Mesendoderm (in vitro differentiated cells): ENCODE measurements around the gene CA5B.
"Not testable (repeated sequence)": the region's sequence is repeated elsewhere in the genome, so short reads cannot be mapped to it uniquely, and the experiment has no call there.

Source experiments
- DNase-seq: peaks from one replicate; pipeline ENCODE4 v3.0.0; 2013
- H2AK5ac ChIP-seq: 2 replicates; pipeline ENCODE4 v1.6.1; 2013; ENCODE audit warnings: low read length, inconsistent platforms
- H2BK120ac ChIP-seq: 2 replicates; pipeline ENCODE4 v1.6.1; 2013; ENCODE audit warnings: low read depth, mild to moderate bottlenecking, low read length, moderate library complexity, mixed read lengths
- H2BK15ac ChIP-seq: replicated peaks from 2 replicates; pipeline ENCODE4 v1.6.1; 2013; ENCODE audit warnings: low read depth, mild to moderate bottlenecking, moderate library complexity
- H2BK5ac ChIP-seq: 2 replicates; pipeline ENCODE4 v1.6.1; 2013; ENCODE audit warnings: low read length, inconsistent platforms
- H3K18ac ChIP-seq: 2 replicates; pipeline ENCODE4 v1.6.1; 2013; ENCODE audit warnings: mild to moderate bottlenecking, low read length, mixed read lengths
- H3K23ac ChIP-seq: one replicate; pipeline ENCODE4 v1.6.1; 2013; ENCODE audit warnings: low read length
- H3K27ac ChIP-seq: 2 replicates; pipeline ENCODE4 v1.5.1; 2013; ENCODE audit warnings: low read depth, mild to moderate bottlenecking, inconsistent platforms, low read length, moderate library complexity
- H3K27me3 ChIP-seq: 2 replicates; pipeline ENCODE4 v1.6.1; 2013; ENCODE audit warnings: low read length, control low read depth, mild to moderate bottlenecking, inconsistent platforms; ENCODE audit not compliant: insufficient read depth, poor library complexity
- H3K36me3 ChIP-seq: 2 replicates; pipeline ENCODE4 v1.6.1; 2013; ENCODE audit warnings: low read length, inconsistent platforms; ENCODE audit not compliant: control insufficient read depth, insufficient read depth
- H3K4ac ChIP-seq: one replicate; pipeline ENCODE4 v1.6.1; 2013; ENCODE audit warnings: low read depth, mild to moderate bottlenecking, low read length, moderate library complexity
- H3K4me1 ChIP-seq: 2 replicates; pipeline ENCODE4 v1.6.1; 2013; ENCODE audit warnings: low read depth, low read length, inconsistent platforms; ENCODE audit not compliant: control insufficient read depth
- H3K4me2 ChIP-seq: 2 replicates; pipeline ENCODE4 v1.6.1; 2013; ENCODE audit warnings: low read length
- H3K4me3 ChIP-seq: 2 replicates; pipeline ENCODE4 v1.5.1; 2013; ENCODE audit warnings: mild to moderate bottlenecking, low read length
- H3K56ac ChIP-seq: one replicate; pipeline ENCODE4 v1.6.1; 2013; ENCODE audit warnings: low read length
- H3K79me1 ChIP-seq: 2 replicates; pipeline ENCODE4 v1.6.1; 2013; ENCODE audit warnings: low read length, inconsistent platforms
- H3K79me2 ChIP-seq: 2 replicates; pipeline ENCODE4 v1.6.1; 2013; ENCODE audit warnings: mild to moderate bottlenecking, low read length; ENCODE audit not compliant: control insufficient read depth, insufficient read depth
- H3K9ac ChIP-seq: 2 replicates; pipeline ENCODE4 v1.6.1; 2013; ENCODE audit warnings: low read length, inconsistent platforms
- H4K5ac ChIP-seq: one replicate; pipeline ENCODE4 v1.6.1; 2013; ENCODE audit warnings: low read length
- H4K8ac ChIP-seq: one replicate; pipeline ENCODE4 v1.6.1; 2013; ENCODE audit warnings: low read depth, mild to moderate bottlenecking, control low read depth, low read length, moderate library complexity
- WGBS: extraction: QIAGEN DNeasy Blood & Tissue Kit; methylation state at CpG from one replicate; pipeline ENCODE4 v1.1.7; 2013; ENCODE audit warnings: low lambda C conversion rate, missing lambda C conversion rate; ENCODE audit not compliant: insufficient coverage; ENCODE audit errors: extremely low coverage; 5-methylcytosine and 5-hydroxymethylcytosine counted together

Gene CA5B

GRCh38 chrX:15759886-15760285, 21.8 kb downstream of the CA5B start:
- not testable (repeated sequence) for H3K56ac ChIP-seq, H3K4me3 ChIP-seq, DNase-seq, H3K23ac ChIP-seq, H2BK15ac ChIP-seq, H3K36me3 ChIP-seq, H4K8ac ChIP-seq, H3K4me1 ChIP-seq, H3K4ac ChIP-seq, H3K27ac ChIP-seq, H2BK120ac ChIP-seq, H3K79me1 ChIP-seq, H3K18ac ChIP-seq, H4K5ac ChIP-seq, H3K9ac ChIP-seq, H3K79me2 ChIP-seq, H3K4me2 ChIP-seq, H3K27me3 ChIP-seq, H2BK5ac ChIP-seq, H2AK5ac ChIP-seq
- WGBS = no CpG with 5 or more reads among the region's 6 CpGs

GRCh38 chrX:15761564-15762191, 23.6 kb downstream of the CA5B start:
- H3K4ac ChIP-seq = no peak overlapping the region
- no peaks in the 10 kb centered on the region for H3K27me3 ChIP-seq
- H3K56ac ChIP-seq = no peak overlapping the region
- no peak overlapping the region for H2BK5ac ChIP-seq
- no peaks in the 10 kb centered on the region for H3K4me1 ChIP-seq
- H2AK5ac ChIP-seq = no peak overlapping the region
- no peaks in the 10 kb centered on the region for H3K79me1 ChIP-seq
- H4K8ac ChIP-seq = no peak overlapping the region
- no peak overlapping the region for H2BK15ac ChIP-seq
- H2BK120ac ChIP-seq = no peak overlapping the region
- no peak overlapping the region for H3K23ac ChIP-seq
- no peaks in the 10 kb centered on the region for H3K36me3 ChIP-seq
- WGBS = no CpG with 5 or more reads among the region's 8 CpGs
- no peak overlapping the region for H4K5ac ChIP-seq
- no peak overlapping the region for H3K4me2 ChIP-seq
- no peak overlapping the region for H3K9ac ChIP-seq
- H3K79me2 ChIP-seq = no peaks in the 10 kb centered on the region
- DNase-seq = peak; percentile 58
- no peak overlapping the region for H3K18ac ChIP-seq
- no peak overlapping the region for H3K27ac ChIP-seq
- no peak overlapping the region for H3K4me3 ChIP-seq

- no peak overlapping the region for H3K56ac ChIP-seq
- H3K18ac ChIP-seq = no peak overlapping the region
- H3K9ac ChIP-seq = no peak overlapping the region
- H2BK5ac ChIP-seq = no peak overlapping the region
- no peak overlapping the region for H2BK120ac ChIP-seq
- no peak overlapping the region for H4K5ac ChIP-seq
- no peak overlapping the region for H2AK5ac ChIP-seq
- peak overlapping the region; percentile 45 for H3K27ac ChIP-seq
- no peak overlapping the region for H3K4me3 ChIP-seq
- no peak overlapping the region for H3K4me2 ChIP-seq
- H3K79me2 ChIP-seq = no peaks in the 10 kb centered on the region
- no peak overlapping the region for H4K8ac ChIP-seq
- H2BK15ac ChIP-seq = no peak overlapping the region
- no CpG with 5 or more reads among the region's 4 CpGs for WGBS
- no peaks in the 10 kb centered on the region for H3K27me3 ChIP-seq
- peak; percentile 81 for DNase-seq
- H3K4me1 ChIP-seq = no peaks in the 10 kb centered on the region
- no peak overlapping the region for H3K4ac ChIP-seq
- no peak overlapping the region for H3K23ac ChIP-seq
- no peaks in the 10 kb centered on the region for H3K79me1 ChIP-seq
- H3K36me3 ChIP-seq = no peaks in the 10 kb centered on the region
Observed at GRCh38 chrX:15769300-15769954, 31.4 kb downstream of the CA5B start.

- no peak overlapping the region for H3K56ac ChIP-seq
- no peak overlapping the region for H3K9ac ChIP-seq
- no peaks in the 10 kb centered on the region for H3K27me3 ChIP-seq
- H4K8ac ChIP-seq = no peak overlapping the region
- H3K36me3 ChIP-seq = no peaks in the 10 kb centered on the region
- no peak overlapping the region for H3K4ac ChIP-seq
- H2BK120ac ChIP-seq = no peak overlapping the region
- no peak overlapping the region for H2AK5ac ChIP-seq
- H3K79me1 ChIP-seq = no peaks in the 10 kb centered on the region
- H2BK5ac ChIP-seq = no peak overlapping the region
- DNase-seq = no peak
- H2BK15ac ChIP-seq = no peak overlapping the region
- H3K4me1 ChIP-seq = no peaks in the 10 kb centered on the region
- no peak overlapping the region for H3K27ac ChIP-seq
- H3K23ac ChIP-seq = no peak overlapping the region
- no peak overlapping the region for H3K18ac ChIP-seq
- WGBS = no CpG with 5 or more reads among the region's 13 CpGs
- H3K4me3 ChIP-seq = no peak overlapping the region
- H3K79me2 ChIP-seq = no peaks in the 10 kb centered on the region
- H3K4me2 ChIP-seq = no peak overlapping the region
- no peak overlapping the region for H4K5ac ChIP-seq
Observed at GRCh38 chrX:15781961-15782699, 44.1 kb downstream of the CA5B start.

GRCh38 chrX:15785176-15785750, 47.2 kb downstream of the CA5B start:
- Histone ChIP-seq H3K4me1 (no peaks in the 10 kb centered on the region), H3K18ac (no peak overlapping the region), H2BK5ac (no peak overlapping the region), H3K23ac (no peak overlapping the region), H2AK5ac (no peak overlapping the region), H3K36me3 (no peaks in the 10 kb centered on the region), H4K8ac (no peak overlapping the region), H3K4me2 (no peak overlapping the region), H2BK120ac (no peak overlapping the region), H3K27me3 (no peaks in the 10 kb centered on the region), H2BK15ac (no peak overlapping the region), H3K4ac (no peak overlapping the region), H3K9ac (no peak overlapping the region), H4K5ac (no peak overlapping the region), H3K79me2 (no peaks in the 10 kb centered on the region), H3K4me3 (no peak overlapping the region), H3K56ac (no peak overlapping the region), H3K79me1 (no peaks in the 10 kb centered on the region), H3K27ac (no peak overlapping the region)
- DNase-seq = no peak
- no CpG with 5 or more reads among the region's 3 CpGs for WGBS
